ENCODE measurements around the gene SLC46A1.

The SLC46A1 gene

DNA sequence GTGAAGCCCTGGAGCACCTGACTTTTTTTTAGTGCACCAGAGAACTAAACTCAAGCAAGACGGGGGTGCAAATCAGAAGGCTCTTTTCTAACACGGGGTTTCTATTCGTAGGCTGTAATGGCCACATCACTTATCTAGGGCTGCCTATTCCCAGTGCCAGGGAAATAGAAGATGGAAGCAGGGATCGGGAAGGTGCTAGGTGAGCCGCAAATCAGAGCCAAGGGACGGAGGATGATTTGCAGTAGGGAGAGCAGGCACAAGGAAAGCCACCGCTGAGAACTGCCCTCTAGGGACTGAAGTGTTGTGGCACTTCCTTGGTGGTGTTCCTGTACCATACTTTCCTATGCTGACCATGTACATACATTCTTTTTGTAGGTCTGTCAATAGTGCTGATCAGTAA is 7.8 kb upstream of the SLC46A1 start:
- Histone ChIP-seq H3K36me3 (ENCODE audit: insufficient read depth, low read length) (no peaks in the 10 kb centered on the region), H3K4me3 (ENCODE audit: low read depth in 1 of 2, low read length in 2 of 2) (no peak overlapping the region), H3K27ac (ENCODE audit: low read length) (no peak overlapping the region), H2AFZ (ENCODE audit: low read depth, low read length) (no peak overlapping the region), H3K79me2 (ENCODE audit: insufficient read depth, low read length) (no peaks in the 10 kb centered on the region), H3K4me1 (ENCODE audit: insufficient read depth, low read length) (0 out of 2 replicates have a peak, but pooled peaks cover 5% of the 10 kb centered on the region), H3K9me3 (ENCODE audit: insufficient read depth, low read length, severe bottlenecking) (no peaks in the 10 kb centered on the region), H3K9ac (ENCODE audit: low read depth, low read length) (no peak overlapping the region), H3K4me2 (ENCODE audit: insufficient read depth, low read length) (no peak overlapping the region), H3K27me3 (ENCODE audit: insufficient read depth, low read length, poor library complexity) (peaks cover 24% of the 10 kb centered on the region), H4K20me1 (ENCODE audit: insufficient read depth, low read length) (no peaks in the 10 kb centered on the region)
- DNase-seq (no peak), ATAC-seq (ENCODE audit: insufficient read depth, low read depth) (no peak)
- no peak for TF ChIP-seq EZH2 (IDR thresholded peaks at IDR 0.05; ENCODE audit: borderline replicate concordance, low read depth, low read length, severe bottlenecking)
- TF ChIP-seq, protein P1, sequence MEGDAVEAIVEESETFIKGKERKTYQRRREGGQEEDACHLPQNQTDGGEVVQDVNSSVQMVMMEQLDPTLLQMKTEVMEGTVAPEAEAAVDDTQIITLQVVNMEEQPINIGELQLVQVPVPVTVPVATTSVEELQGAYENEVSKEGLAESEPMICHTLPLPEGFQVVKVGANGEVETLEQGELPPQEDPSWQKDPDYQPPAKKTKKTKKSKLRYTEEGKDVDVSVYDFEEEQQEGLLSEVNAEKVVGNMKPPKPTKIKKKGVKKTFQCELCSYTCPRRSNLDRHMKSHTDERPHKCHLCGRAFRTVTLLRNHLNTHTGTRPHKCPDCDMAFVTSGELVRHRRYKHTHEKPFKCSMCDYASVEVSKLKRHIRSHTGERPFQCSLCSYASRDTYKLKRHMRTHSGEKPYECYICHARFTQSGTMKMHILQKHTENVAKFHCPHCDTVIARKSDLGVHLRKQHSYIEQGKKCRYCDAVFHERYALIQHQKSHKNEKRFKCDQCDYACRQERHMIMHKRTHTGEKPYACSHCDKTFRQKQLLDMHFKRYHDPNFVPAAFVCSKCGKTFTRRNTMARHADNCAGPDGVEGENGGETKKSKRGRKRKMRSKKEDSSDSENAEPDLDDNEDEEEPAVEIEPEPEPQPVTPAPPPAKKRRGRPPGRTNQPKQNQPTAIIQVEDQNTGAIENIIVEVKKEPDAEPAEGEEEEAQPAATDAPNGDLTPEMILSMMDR (IDR thresholded peaks at IDR 0.05; ENCODE audit: borderline replicate concordance, extremely low read depth, low read length, poor library complexity, severe bottlenecking) = no peak

DNA sequence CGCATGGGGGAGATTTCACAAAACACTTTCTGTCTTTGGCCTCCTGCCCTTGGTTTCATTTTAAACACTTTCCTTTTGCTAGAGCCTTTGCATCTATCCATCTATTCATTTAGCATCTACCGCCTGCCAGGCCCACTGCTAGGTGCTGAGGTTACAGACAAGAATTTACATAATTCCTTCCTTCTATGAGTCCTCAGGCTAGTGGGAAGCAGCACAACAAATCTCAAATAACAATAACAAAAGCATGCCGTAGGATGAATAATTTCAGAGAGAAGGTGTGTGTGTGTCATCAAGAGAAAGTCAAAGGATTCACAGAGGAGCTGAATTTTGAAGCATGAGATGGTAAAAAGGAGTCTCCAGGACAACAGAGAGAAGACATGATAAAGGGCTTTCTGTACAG is 6.1 kb upstream of the SLC46A1 start:
- H3K4me3 ChIP-seq (ENCODE audit: low read depth in 1 of 2, low read length in 2 of 2) = no peak overlapping the region
- no peaks in the 10 kb centered on the region for H3K36me3 ChIP-seq (ENCODE audit: insufficient read depth, low read length)
- H4K20me1 ChIP-seq (ENCODE audit: insufficient read depth, low read length) = no peaks in the 10 kb centered on the region; the same call in 1 of the 2 replicates
- no peak for ATAC-seq (ENCODE audit: insufficient read depth, low read depth)
- TF ChIP-seq, protein P1 (IDR thresholded peaks at IDR 0.05; ENCODE audit: borderline replicate concordance, extremely low read depth, low read length, poor library complexity, severe bottlenecking) = no peak
- no peak for TF ChIP-seq EZH2 (IDR thresholded peaks at IDR 0.05; ENCODE audit: borderline replicate concordance, low read depth, low read length, severe bottlenecking)
- no peak overlapping the region for H3K27ac ChIP-seq (ENCODE audit: low read length)
- no peak for DNase-seq
- H3K9ac ChIP-seq (ENCODE audit: low read depth, low read length) = no peak overlapping the region
- no peak overlapping the region for H3K4me2 ChIP-seq (ENCODE audit: insufficient read depth, low read length)
- 0 out of 2 replicates have a peak, but pooled peaks cover 4% of the 10 kb centered on the region for H3K4me1 ChIP-seq (ENCODE audit: insufficient read depth, low read length)
- H2AFZ ChIP-seq (ENCODE audit: low read depth, low read length) = no peak overlapping the region
- no peaks in the 10 kb centered on the region for H3K9me3 ChIP-seq (ENCODE audit: insufficient read depth, low read length, severe bottlenecking)
- peaks cover 38% of the 10 kb centered on the region for H3K27me3 ChIP-seq (ENCODE audit: insufficient read depth, low read length, poor library complexity)
- no peaks in the 10 kb centered on the region for H3K79me2 ChIP-seq (ENCODE audit: insufficient read depth, low read length)

DNA sequence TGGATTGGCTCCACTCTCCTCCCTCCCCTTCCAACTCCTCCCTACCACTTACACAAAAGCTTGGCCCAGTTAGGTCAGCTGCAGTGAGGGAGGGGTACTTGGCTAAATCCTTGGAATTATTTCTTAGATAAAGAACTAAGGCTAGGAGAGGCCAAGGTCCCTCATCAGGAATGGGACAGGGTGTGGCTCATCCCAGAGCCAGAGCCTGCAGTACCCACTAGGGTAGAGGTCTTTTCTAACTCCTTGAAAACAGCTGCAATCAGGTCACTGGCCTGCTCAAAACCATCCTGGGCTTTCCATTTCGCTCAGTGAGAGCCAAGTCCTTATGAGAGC is 1.9 kb upstream of the SLC46A1 start:
- Histone ChIP-seq H3K79me2 (ENCODE audit: insufficient read depth, low read length) (no peaks in the 10 kb centered on the region), H3K4me2 (ENCODE audit: insufficient read depth, low read length) (no peak overlapping the region), H3K27ac (ENCODE audit: low read length) (no peak overlapping the region), H4K20me1 (ENCODE audit: insufficient read depth, low read length) (no peaks in the 10 kb centered on the region; the same call in 1 of the 2 replicates), H2AFZ (ENCODE audit: low read depth, low read length) (no peak overlapping the region), H3K4me1 (ENCODE audit: insufficient read depth, low read length) (no peaks in the 10 kb centered on the region), H3K9me3 (ENCODE audit: insufficient read depth, low read length, severe bottlenecking) (no peaks in the 10 kb centered on the region), H3K4me3 (ENCODE audit: low read depth in 1 of 2, low read length in 2 of 2) (no peak overlapping the region), H3K9ac (ENCODE audit: low read depth, low read length) (no peak overlapping the region), H3K27me3 (ENCODE audit: insufficient read depth, low read length, poor library complexity) (peaks cover 28% of the 10 kb centered on the region), H3K36me3 (ENCODE audit: insufficient read depth, low read length) (no peaks in the 10 kb centered on the region)
- no peak for TF ChIP-seq EZH2 (IDR thresholded peaks at IDR 0.05; ENCODE audit: borderline replicate concordance, low read depth, low read length, severe bottlenecking)
- TF ChIP-seq, protein P1 (IDR thresholded peaks at IDR 0.05; ENCODE audit: borderline replicate concordance, extremely low read depth, low read length, poor library complexity, severe bottlenecking) = no peak
- no peak for DNase-seq
- ATAC-seq (ENCODE audit: insufficient read depth, low read depth) = no peak
